GM13977 (cell line): ENCODE measurements around the gene GRIK4.

Experiments used
- DNase-seq: peaks from one replicate; pipeline ENCODE4 v3.0.0; 2012; ENCODE audit warnings: low spot score
- in situ Hi-C: fragments of 300-500 bp; cut with MboI; formaldehyde crosslinking; loops from one replicate; pipeline ENCODE4 v1.12.0; 2022; ENCODE audit warnings: low sequenced_read_pairs, low pct_unique_long_range_greater_than_20kb, mixed read lengths, inconsistent platforms; ENCODE audit not compliant: unreplicated experiment
- TF ChIP-seq, protein P1 (sequence below): IDR thresholded peaks from 2 replicates; pipeline ENCODE4 v1.5.1; 2012; ENCODE audit warnings: mild to moderate bottlenecking, control low read depth; ENCODE audit not compliant: insufficient read depth; ENCODE audit errors: extremely low read depth, missing control alignments

The GRIK4 gene

DNA sequence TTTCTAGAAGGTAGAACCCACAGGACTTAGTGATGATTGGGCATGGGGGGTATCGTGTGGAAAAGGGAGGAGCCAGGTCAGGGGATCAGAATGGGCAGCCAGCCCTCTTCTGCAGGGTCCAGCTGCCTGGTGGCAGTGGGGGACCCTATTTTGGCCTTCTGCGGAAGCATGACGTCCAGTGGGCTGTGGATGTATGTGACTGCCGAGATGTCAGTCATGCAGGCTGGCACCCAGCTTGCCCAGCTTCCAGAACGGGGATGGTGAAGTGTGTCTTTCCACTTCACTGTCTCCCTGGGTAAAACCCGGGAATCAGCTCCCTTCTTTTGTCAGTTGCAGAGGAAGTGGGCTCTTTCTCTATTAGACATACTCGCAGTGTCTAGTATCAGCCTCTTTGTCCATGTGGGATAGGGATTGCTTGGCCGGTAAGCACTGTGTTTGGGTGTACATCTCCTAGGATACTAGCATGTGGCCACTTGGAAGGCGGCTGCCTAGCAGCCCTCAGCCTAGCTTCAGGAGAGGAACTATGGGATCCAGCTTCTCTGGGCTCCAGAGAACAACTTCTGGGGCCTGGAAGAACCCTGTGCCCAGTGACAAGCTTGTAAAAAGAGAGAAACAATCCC is 51.4 kb downstream of the GRIK4 start:
- TF ChIP-seq, protein P1, sequence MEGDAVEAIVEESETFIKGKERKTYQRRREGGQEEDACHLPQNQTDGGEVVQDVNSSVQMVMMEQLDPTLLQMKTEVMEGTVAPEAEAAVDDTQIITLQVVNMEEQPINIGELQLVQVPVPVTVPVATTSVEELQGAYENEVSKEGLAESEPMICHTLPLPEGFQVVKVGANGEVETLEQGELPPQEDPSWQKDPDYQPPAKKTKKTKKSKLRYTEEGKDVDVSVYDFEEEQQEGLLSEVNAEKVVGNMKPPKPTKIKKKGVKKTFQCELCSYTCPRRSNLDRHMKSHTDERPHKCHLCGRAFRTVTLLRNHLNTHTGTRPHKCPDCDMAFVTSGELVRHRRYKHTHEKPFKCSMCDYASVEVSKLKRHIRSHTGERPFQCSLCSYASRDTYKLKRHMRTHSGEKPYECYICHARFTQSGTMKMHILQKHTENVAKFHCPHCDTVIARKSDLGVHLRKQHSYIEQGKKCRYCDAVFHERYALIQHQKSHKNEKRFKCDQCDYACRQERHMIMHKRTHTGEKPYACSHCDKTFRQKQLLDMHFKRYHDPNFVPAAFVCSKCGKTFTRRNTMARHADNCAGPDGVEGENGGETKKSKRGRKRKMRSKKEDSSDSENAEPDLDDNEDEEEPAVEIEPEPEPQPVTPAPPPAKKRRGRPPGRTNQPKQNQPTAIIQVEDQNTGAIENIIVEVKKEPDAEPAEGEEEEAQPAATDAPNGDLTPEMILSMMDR, result no peak
- no peak for DNase-seq
- in situ Hi-C loops, result no loop called here

DNA sequence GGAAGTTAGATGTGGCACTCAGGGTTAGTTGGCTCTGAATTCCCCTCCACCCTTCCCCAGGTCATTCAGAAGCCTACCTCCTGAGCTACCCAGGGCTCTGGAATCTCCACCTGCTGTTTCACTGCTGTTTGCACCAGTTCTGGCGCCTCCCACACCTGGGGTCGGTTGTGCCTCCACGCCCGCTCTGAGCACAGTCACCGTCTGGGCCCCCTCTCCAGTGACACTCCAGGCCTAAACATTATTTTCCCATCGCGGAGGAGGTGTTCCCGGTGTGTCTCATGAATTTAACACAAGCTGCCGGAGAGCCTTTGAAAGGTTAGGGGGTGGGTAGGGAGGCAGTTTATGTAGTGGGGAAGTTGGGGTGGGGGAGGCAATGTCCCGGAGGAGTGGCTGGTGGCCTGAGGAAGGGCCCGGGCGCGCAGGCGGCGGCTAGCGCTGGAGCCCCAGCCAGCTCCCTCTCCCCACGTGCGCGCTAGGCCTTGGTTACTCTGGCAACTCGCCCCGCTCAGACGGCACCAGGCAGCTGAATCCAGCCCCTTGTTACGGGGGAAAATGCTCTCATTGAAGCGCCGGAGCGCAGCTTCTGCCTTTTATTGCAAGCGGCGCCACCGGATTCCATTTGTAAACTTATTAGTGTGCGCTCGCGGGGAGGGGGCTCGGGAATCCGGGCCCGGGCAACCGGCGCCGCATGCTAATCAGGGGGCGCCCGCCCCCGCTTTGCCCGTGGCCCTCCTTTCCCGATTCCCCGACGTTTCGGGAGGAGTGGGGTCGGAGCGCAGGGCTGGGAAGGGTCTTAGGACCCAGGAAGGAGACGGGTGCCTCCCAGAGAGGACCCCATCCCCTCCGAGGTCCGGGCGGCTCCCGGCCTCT is 52.4 kb downstream of the GRIK4 start:
- TF ChIP-seq, protein P1, result no peak
- peak; percentile 46 for DNase-seq
- in situ Hi-C loops, result no loop called here

DNA sequence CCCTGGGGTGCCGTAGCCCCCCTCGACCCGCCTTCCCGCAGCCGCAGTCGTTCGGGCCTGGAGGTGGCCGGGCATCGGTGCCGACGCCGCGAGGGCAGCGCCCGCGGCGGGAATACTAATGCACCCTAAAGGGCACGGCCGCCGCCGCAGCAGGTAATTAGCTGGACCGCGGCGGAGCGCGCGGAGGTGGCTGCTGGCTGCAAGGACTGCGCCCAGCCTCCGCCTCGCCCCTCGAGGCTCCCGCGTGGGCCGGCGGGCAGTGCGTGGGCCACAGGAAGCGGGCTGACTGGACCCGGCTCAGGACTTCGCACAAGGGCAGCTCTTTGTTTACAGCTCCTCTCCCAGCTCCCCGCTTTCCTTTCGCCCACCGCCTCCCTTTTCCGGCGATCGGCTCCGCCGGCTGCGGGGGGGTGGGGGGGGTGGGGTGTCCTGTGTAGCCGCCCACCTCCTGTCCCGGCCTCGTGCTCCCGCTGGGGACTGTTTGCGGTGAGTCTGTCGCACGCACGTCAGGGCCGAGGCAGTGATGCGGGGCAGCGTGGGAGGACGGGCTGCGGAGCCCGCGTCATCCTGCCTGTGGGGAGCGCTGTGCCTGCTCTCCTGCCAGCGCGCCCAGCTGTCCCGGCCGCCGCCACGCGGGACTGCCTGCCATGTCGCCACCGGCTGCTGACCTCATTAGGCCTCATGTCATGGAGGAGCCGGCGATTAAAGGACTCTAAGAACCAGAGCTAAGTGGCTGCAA is 53.2 kb downstream of the GRIK4 start:
- in situ Hi-C loops, result no loop called here
- TF ChIP-seq, protein P1, result peak; percentile 62
- DNase-seq, result peak; percentile 90

DNA sequence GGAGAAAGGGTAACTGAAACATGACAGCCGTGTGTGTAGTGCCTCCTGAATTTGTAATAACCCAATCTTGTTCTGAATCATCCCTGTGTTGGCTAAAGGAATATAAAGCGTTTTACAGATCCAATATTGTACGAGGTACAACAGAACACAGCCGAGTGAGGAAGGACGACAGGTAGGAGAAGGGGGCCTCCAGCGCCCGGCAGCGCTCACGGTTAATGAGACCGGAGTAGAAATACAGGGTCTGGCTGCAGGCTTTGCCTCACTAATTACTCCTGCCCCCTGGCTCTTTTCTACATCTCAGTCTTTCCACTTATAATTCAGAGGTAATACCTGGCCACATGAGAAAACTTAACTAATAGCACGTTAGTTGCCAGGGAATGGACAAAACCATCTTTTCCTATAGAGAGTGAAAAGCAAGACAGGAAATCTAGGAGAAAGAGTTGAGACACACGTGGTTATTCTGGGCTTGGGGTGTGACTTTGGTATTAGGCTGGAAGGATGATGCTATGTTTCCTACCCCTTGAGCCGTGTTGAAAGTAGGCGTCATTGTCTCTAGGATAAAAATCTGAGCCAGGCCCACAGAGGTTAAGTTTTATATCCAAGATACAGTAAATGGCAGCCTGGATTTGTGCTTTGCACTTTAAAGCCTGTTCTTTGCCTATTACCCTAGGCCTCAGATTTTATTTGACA is 54.1 kb downstream of the GRIK4 start:
- DNase-seq, result no peak
- in situ Hi-C loops, result no loop called here
- TF ChIP-seq, protein P1, result no peak

DNA sequence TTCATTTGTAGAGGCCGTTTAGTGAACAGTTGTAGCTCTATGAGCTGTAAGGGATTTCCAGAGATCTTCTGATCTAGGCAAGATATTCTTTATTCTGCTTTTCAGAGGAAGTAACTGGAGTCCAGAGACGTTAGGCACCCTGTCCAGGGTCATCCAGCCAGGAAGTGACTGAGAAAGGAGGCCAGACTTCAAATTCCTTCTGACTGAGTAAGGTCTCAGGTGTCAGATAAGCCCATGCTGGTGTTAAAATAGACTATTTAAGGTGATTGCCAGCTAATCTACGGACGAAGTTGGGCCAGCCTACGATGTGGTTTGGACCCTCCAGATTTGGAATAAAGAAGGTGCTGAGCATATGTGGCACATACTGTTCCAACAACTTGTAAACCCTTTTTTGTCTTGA is 54.6 kb downstream of the GRIK4 start:
- TF ChIP-seq, protein P1, result no peak
- in situ Hi-C loops, result no loop called here
- DNase-seq, result no peak
